Astrocyte of the spinal cord (primary cell): ENCODE measurements around the gene USF3.

Experiments used
- DNase-seq: peaks from one replicate; pipeline ENCODE4 v3.0.0; 2011; ENCODE audit warnings: low read depth, low spot score
- H3K4me3 ChIP-seq: 2 replicates; pipeline ENCODE4 v1.5.1; 2011; ENCODE audit warnings: low read depth, mild to moderate bottlenecking, low read length, moderate library complexity
- CTCF ChIP-seq: IDR thresholded peaks from 2 replicates; pipeline ENCODE4 v1.5.1; 2012; ENCODE audit warnings: low read depth, mild to moderate bottlenecking, low read length, inconsistent platforms
- in situ Hi-C: cut with HindIII; loops from 2 replicates; pipeline ENCODE4 v1.10.0; 2017; ENCODE audit warnings: low sequenced_read_pairs

The USF3 gene

GRCh38 chr3:113628788-113629187 lies 67.7 kb downstream of the USF3 start:
- no peak for DNase-seq
- no peak for TF ChIP-seq CTCF
- H3K4me3 ChIP-seq = no peak overlapping the region
- in situ Hi-C loops = no loop called here

GRCh38 chr3:113628316-113628715 lies 68.1 kb downstream of the USF3 start:
- H3K4me3 ChIP-seq = no peak overlapping the region
- no peak for DNase-seq
- in situ Hi-C loops = no loop called here
- TF ChIP-seq CTCF = no peak

GRCh38 chr3:113626503-113627371 lies 69.7 kb downstream of the USF3 start:
- in situ Hi-C loops = no loop called here
- DNase-seq = peak; percentile 71
- no peak overlapping the region for H3K4me3 ChIP-seq
- peak; percentile 97 for TF ChIP-seq CTCF

- H3K4me3 ChIP-seq = no peak overlapping the region
- in situ Hi-C loops = no loop called here
- no peak for TF ChIP-seq CTCF
- no peak for DNase-seq
Measured at GRCh38 chr3:113625834-113626233, 70.6 kb downstream of the USF3 start.

- TF ChIP-seq CTCF = no peak
- DNase-seq = no peak
- in situ Hi-C loops = no loop called here
- no peak overlapping the region for H3K4me3 ChIP-seq
Measured at GRCh38 chr3:113623811-113624210, 72.6 kb downstream of the USF3 start.

- in situ Hi-C loops = no loop called here
Measured at GRCh38 chr3:113623324-113623723, 73.1 kb downstream of the USF3 start.

More at GRCh38 chr3:113623324-113623723, 73.1 kb downstream of the USF3 start:
- peak overlapping the region; percentile 2 for H3K4me3 ChIP-seq
- peak; percentile 23 for TF ChIP-seq CTCF
- no peak for DNase-seq
